Epithelial cell of prostate (primary cell): ENCODE measurements around the gene VSTM5.
A peak's percentile ranks its signal among the peaks of the same experiment; 100 is the strongest.
"Not testable (repeated sequence)": the region's sequence is repeated elsewhere in the genome, so short reads cannot be mapped to it uniquely, and the experiment has no call there.

Experiments used
- DNase-seq: peaks from one replicate; pipeline ENCODE4 v3.0.0-alpha.2; 2011; ENCODE audit warnings: low read depth, low spot score
- H3K27ac ChIP-seq: fragments of 450-650 bp; 2 replicates; pipeline ENCODE4 v1.5.1; 2017; ENCODE audit warnings: mild to moderate bottlenecking

The VSTM5 gene

GRCh38 chr11:93804879-93805278 is 45.5 kb downstream of the VSTM5 start:
- DNase-seq, result no peak
- no peak overlapping the region for H3K27ac ChIP-seq

- DNase-seq, result no peak
- no peak overlapping the region for H3K27ac ChIP-seq
Measured at GRCh38 chr11:93801366-93801765, 49.1 kb downstream of the VSTM5 start.

DNA sequence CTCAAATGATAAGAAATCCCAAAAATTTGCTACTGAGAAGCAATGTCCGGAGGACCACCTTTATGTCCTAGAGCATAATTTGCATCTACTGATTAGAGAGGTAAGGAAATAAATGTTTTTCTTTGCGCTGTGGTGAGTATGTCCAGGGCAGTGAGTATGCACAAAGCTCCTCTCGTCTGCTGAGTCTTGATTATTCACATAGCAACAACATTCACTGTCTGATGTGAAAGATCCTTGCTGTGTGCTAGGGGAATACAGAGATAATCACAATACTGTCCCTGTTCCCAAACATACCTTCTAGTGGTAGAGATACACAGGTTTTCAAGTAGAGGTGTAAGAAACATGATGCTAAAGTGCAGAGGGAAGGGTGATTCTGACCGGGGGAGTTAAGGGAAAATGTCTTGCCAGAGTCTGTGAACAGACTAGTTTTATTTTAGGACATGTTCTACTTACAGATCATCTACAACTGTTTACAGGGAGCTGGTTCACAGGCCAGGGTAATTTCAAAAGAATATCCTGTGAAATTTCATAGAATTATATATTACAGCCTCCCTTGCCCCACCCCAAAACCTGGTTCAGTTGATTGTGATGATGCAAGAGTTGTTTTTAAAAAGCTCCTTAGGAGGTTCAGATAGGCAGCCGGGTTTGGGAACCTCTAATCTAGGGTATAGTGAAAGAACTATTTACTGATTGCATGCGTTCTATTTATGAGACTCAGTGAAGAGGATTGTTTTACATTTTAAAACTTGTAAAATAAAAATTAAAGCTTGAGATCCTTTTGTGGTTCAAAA is 53.8 kb downstream of the VSTM5 start:
- H3K27ac ChIP-seq, result no peak overlapping the region
- no peak for DNase-seq

GRCh38 chr11:93791493-93791892 is 58.9 kb downstream of the VSTM5 start:
- H3K27ac ChIP-seq, result no peak overlapping the region
- DNase-seq, result no peak

DNA sequence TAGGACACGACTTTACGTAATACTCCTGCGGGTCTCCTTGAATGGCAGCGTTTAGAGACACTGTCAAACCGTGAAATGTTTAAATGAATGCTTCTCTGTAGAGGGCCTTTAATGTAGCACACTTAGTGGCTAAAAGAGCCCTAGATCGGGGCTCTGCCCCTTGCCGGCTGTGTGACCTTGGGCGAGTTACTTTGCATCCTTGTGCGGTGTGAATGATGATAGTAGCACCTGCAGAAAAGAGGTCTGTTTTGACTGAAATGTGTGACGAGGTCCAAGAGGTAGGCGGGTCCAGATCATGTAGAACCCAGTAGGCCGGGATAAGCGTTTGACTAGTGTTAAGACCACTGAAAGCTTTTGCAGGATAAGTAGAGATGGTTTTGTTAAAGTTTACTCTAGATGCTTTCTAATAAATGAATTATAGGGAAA is 65.5 kb downstream of the VSTM5 start:
- DNase-seq, result no peak
- H3K27ac ChIP-seq, result peak overlapping the region; percentile 89

DNA sequence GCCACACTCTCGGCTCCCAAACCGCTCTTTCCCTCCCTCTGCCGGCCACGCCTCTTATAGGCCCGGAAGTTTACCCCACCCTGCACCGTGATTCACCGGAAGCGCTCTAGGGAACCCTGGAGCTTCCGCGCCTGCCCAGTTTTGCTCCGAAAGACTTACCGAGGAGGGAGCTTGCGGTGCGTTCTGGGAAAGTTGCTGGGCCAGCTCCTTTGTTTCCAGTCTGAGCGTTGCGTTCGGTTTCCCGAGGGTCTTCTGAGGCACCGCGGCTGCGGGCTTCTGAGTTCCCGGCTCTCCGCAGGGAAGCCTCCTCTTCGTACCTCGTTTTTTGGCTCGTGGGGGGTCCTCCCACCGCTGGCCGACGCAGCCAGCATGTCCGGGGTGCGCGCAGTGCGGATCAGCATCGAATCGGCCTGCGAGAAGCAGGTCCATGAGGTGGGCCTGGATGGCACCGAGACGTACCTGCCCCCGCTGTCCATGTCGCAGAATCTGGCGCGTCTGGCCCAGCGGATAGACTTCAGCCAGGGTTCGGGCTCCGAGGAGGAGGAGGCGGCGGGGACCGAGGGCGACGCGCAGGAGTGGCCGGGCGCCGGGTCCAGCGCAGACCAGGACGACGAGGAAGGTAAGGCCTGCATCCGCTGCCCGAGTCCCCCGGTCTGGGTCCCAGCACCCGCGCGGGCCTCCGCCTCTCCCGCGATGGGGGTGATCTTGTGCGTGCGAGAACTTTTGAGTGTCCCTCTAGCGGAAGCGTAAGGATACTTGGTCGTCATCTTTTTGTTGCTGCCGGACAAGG is 66.1 kb downstream of the VSTM5 start, which contains the start of gene MED17:
TSS of gene MED17 (plus strand) at position 138 of the 790 bp plus-strand sequence. CDS start at position 370, 232 bp downstream.
- peak within 1 kb of the TSS; percentile 89 for H3K27ac ChIP-seq
- DNase-seq, result peak; percentile 65

- DNase-seq, result no peak
Measured at GRCh38 chr11:93783765-93784144, 66.7 kb downstream of the VSTM5 start.

GRCh38 chr11:93783362-93783761 is 67.1 kb downstream of the VSTM5 start:
- no peak overlapping the region for H3K27ac ChIP-seq
- no peak for DNase-seq

More at GRCh38 chr11:93783765-93784144, 66.7 kb downstream of the VSTM5 start:
- H3K27ac ChIP-seq, result peak overlapping the region; percentile 89

- no peak overlapping the region for H3K27ac ChIP-seq
- DNase-seq, result no peak
Measured at GRCh38 chr11:93775289-93775688, 75.1 kb downstream of the VSTM5 start.

- H3K27ac ChIP-seq, DNase-seq: not testable (repeated sequence)
Measured at GRCh38 chr11:93774560-93774959, 75.9 kb downstream of the VSTM5 start.

DNA sequence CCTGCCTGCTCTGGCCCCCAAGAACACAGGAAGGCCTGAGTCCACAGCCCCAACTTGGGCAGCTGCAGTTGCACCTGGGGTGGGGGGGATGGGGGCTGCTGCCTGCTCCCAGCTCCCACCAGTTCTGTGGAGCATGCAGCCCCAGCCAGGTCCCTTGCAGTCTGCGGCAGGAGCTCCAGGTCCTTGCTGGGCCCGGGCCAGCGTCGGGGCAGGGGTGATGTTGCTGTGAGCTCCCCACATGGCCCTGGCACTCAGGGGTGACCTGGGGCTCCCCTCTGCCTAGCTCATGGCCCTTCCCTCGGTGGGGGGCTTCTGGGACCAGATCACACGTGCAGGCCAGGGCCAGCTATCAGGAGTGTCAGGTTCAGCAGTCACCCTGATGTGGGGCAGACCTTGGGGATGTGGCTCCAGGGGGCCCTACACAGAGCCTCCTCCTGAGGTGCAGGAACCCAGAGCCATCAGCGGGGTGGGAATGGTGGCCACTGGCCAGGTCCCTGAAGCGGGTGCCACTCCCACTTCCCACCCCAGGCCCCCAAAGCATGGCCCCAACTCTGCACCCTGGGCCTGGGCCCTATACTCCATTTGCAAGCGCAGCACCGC is 76.7 kb downstream of the VSTM5 start:
- H3K27ac ChIP-seq, result no peak overlapping the region
- DNase-seq, result no peak

DNA sequence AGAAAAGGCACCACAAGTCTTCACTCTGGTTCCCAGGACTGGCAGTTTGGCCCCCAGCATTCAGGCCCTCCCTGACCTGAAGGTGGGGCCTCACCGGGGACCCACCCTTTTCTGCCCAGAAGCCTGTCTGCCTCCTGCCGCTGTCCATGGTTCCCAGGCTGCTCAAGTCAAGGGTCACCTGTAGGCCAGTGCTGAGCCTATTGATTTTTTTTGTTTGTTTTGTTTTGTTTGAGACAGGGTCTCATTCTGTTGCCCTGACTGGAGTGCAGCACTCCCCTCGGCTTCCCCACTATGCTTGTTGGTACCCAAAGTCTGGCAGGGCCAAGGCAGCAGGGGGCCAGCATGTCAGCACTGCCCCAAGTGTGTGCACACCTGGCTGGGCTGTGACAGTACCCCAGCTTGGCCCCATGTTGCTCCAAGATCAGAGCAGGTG is 77.4 kb downstream of the VSTM5 start:
- no peak overlapping the region for H3K27ac ChIP-seq
- no peak for DNase-seq

GRCh38 chr11:93772123-93772522 is 78.3 kb downstream of the VSTM5 start:
- no peak for DNase-seq
- no peak overlapping the region for H3K27ac ChIP-seq

DNA sequence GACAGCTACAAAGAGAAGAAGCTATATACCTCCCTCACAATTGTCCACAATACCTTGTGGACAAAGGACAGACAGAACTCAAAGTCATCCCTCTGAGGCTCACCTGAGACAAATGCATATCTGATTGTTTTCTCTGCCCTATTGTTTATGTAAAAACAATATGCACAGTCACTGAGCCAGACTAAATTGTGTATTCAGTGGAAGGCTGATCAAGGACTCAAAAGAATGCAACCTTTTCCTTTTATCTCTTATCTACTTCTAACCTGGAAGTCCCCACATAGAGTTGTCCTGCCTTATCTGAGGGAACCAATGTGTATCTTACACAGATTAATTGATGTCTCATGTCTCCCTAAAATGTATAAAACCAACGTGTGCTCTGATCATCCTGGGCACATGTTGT is 80.3 kb downstream of the VSTM5 start:
- H3K27ac ChIP-seq, result no peak overlapping the region
- no peak for DNase-seq
